ENCODE data around the gene SMG9. TPM values are rescaled to one million over a fixed set of nuclear protein-coding genes. Genes with fewer than 3 reads are reported as not detected.

The SMG9 gene
- total RNA-seq, 3 donors from 2014 or later (not counting 1 experiment from before 2014, with no cell fraction given), result 23.3 to 37.4 (median 28.3) TPM

GRCh38 chr19:43751466-43752220 is 3.1 kb downstream of the SMG9 start:
- Histone ChIP-seq H3K36me3 (ENCODE audit: control insufficient read depth, insufficient read depth, low read length) (peaks cover 37% of the 10 kb centered on the region), H3K27ac (ENCODE audit: low read length) (no peak overlapping the region), H3K4me1 (ENCODE audit: control insufficient read depth, insufficient read depth, low read length) (peaks cover 25% of the 10 kb centered on the region), H3K4me3 (ENCODE audit: low read length) (no peak overlapping the region), H3K9me3 (ENCODE audit: control insufficient read depth, insufficient read depth, low read length) (no peaks in the 10 kb centered on the region), H3K27me3 (ENCODE audit: control insufficient read depth, insufficient read depth, low read length) (no peaks in the 10 kb centered on the region)
- Mint-ChIP-seq H3K27me3 (ENCODE audit: low read depth in 2 of 2) (peaks cover 0 to 2% of the 10 kb centered on the region in 2 donors), H3K4me1 (peaks cover 31 to 41% of the 10 kb centered on the region in 2 donors), H3K4me3 (no peak overlapping the region), H3K27ac (no peak overlapping the region), H3K36me3 (peaks cover 7% of the 10 kb centered on the region), H3K9me3 (no peaks in the 10 kb centered on the region)
- DNase-seq (no peak), ATAC-seq (no peak)
- 97% methylated on average over 2 of the region's 4 CpGs for WGBS (ENCODE audit: insufficient coverage)
- intact Hi-C loops (cut with micrococcal nuclease), result no loop called here
- no peak for TF ChIP-seq CTCF (IDR thresholded peaks at IDR 0.05)

GRCh38 chr19:43749898-43750297 is 4.9 kb downstream of the SMG9 start:
- Mint-ChIP-seq H3K36me3 (peaks cover 7% of the 10 kb centered on the region), H3K27ac (no peak overlapping the region), H3K4me1 (peaks cover 25 to 37% of the 10 kb centered on the region in 2 donors), H3K4me3 (no peak overlapping the region), H3K9me3 (no peaks in the 10 kb centered on the region), H3K27me3 (ENCODE audit: low read depth in 2 of 2) (peaks cover 0 to 2% of the 10 kb centered on the region in 2 donors)
- no peak for DNase-seq
- intact Hi-C loops (cut with micrococcal nuclease), result no loop called here
- Histone ChIP-seq H3K4me3 (ENCODE audit: low read length) (no peak overlapping the region), H3K9me3 (ENCODE audit: control insufficient read depth, insufficient read depth, low read length) (no peaks in the 10 kb centered on the region), H3K27me3 (ENCODE audit: control insufficient read depth, insufficient read depth, low read length) (no peaks in the 10 kb centered on the region), H3K27ac (ENCODE audit: low read length) (no peak overlapping the region), H3K4me1 (ENCODE audit: control insufficient read depth, insufficient read depth, low read length) (peaks cover 15% of the 10 kb centered on the region), H3K36me3 (ENCODE audit: control insufficient read depth, insufficient read depth, low read length) (peaks cover 49% of the 10 kb centered on the region)
- 92% methylated on average over 1 of the region's 1 CpG for WGBS (ENCODE audit: insufficient coverage)
- no peak for TF ChIP-seq CTCF (IDR thresholded peaks at IDR 0.05)
- ATAC-seq, result no peak

- H3K27me3 Mint-ChIP-seq (ENCODE audit: low read depth in 2 of 2), result no peaks in the 10 kb centered on the region
- DNase-seq (no peak), ATAC-seq (no peak)
- no peaks in the 10 kb centered on the region for H3K9me3 ChIP-seq (ENCODE audit: control insufficient read depth, insufficient read depth, low read length)
- peaks cover 17 to 32% of the 10 kb centered on the region in 2 donors for H3K4me1 Mint-ChIP-seq
- H3K4me3 ChIP-seq (ENCODE audit: low read length), result no peak overlapping the region
- peaks cover 7% of the 10 kb centered on the region for H3K36me3 Mint-ChIP-seq
- no peak for TF ChIP-seq CTCF (IDR thresholded peaks at IDR 0.05)
- H3K27me3 ChIP-seq (ENCODE audit: control insufficient read depth, insufficient read depth, low read length), result no peaks in the 10 kb centered on the region
- H3K36me3 ChIP-seq (ENCODE audit: control insufficient read depth, insufficient read depth, low read length), result peaks cover 55% of the 10 kb centered on the region
- H3K9me3 Mint-ChIP-seq, result no peaks in the 10 kb centered on the region
- no peak overlapping the region for H3K27ac ChIP-seq (ENCODE audit: low read length)
- H3K4me3 Mint-ChIP-seq, result no peak overlapping the region
- peaks cover 18% of the 10 kb centered on the region for H3K4me1 ChIP-seq (ENCODE audit: control insufficient read depth, insufficient read depth, low read length)
- intact Hi-C loops (cut with micrococcal nuclease), result no loop called here
- WGBS (ENCODE audit: insufficient coverage), result 96% methylated on average over 6 of the region's 7 CpGs
- peak overlapping the region in 1 of 2 donors; percentile 19 for H3K27ac Mint-ChIP-seq
These were observed 5.6 kb downstream of the SMG9 start for GRCh38 chr19:43749152-43749551.

Measured in natural killer cell (primary cell).